NK-92 (cell line): ENCODE results near the gene USH1C.

Source experiments
- DNase-seq: peaks from one replicate; lab custom pipeline; 2025; ENCODE audit not compliant: unreplicated experiment; lab: John Stamatoyannopoulos, UW

Gene USH1C

GRCh38 chr11:17508791-17509190 is 35.4 kb downstream of the USH1C start:
- DNase-seq: no peak

GRCh38 chr11:17508306-17508705 is 35.9 kb downstream of the USH1C start:
- DNase-seq: no peak

GRCh38 chr11:17507773-17508172 is 36.4 kb downstream of the USH1C start:
- no peak for DNase-seq

- no peak for DNase-seq
Observed at GRCh38 chr11:17506942-17507341, 37.3 kb downstream of the USH1C start.

- no peak for DNase-seq
Observed at GRCh38 chr11:17506314-17506713, 37.9 kb downstream of the USH1C start.

- DNase-seq: no peak
Observed at GRCh38 chr11:17505146-17505545, 39.1 kb downstream of the USH1C start.

- DNase-seq: no peak
Observed at GRCh38 chr11:17504330-17505107, 39.7 kb downstream of the USH1C start.

- DNase-seq: no peak
Observed at GRCh38 chr11:17502630-17503029, 41.6 kb downstream of the USH1C start.

GRCh38 chr11:17500673-17501072 is 43.5 kb downstream of the USH1C start:
- DNase-seq: no peak

GRCh38 chr11:17498475-17498874 is 45.7 kb downstream of the USH1C start:
- DNase-seq: no peak

- no peak for DNase-seq
Observed at GRCh38 chr11:17498058-17498457, 46.2 kb downstream of the USH1C start.

GRCh38 chr11:17496406-17496805 is 47.8 kb downstream of the USH1C start:
- no peak for DNase-seq

- DNase-seq: no peak
Observed at GRCh38 chr11:17494019-17494418, 50.2 kb downstream of the USH1C start.

- no peak for DNase-seq
Observed at GRCh38 chr11:17490938-17491337, 53.3 kb downstream of the USH1C start.

- no peak for DNase-seq
Observed at GRCh38 chr11:17490232-17490631, 54.0 kb downstream of the USH1C start.

GRCh38 chr11:17489751-17490150 is 54.5 kb downstream of the USH1C start:
- DNase-seq: no peak

- no peak for DNase-seq
Observed at GRCh38 chr11:17488563-17488962, 55.7 kb downstream of the USH1C start.

- DNase-seq: no peak
Observed at GRCh38 chr11:17486646-17487045, 57.6 kb downstream of the USH1C start.

- no peak for DNase-seq
Observed at GRCh38 chr11:17483505-17483904, 60.7 kb downstream of the USH1C start.

GRCh38 chr11:17481905-17482304 is 62.3 kb downstream of the USH1C start:
- DNase-seq: no peak

- no peak for DNase-seq
Observed at GRCh38 chr11:17479284-17480214, 64.7 kb downstream of the USH1C start.

- DNase-seq: no peak
Observed at GRCh38 chr11:17478070-17478469, 66.1 kb downstream of the USH1C start.
